ENCODE results near the gene SFXN5.

GRCh38 chr2:73053316-73054114 lies 18.0 kb downstream of the SFXN5 start:
- no peak for TF ChIP-seq TCF12 (IDR thresholded peaks at IDR 0.05; ENCODE audit: low read depth)
- no peak for TF ChIP-seq FOXM1 (IDR thresholded peaks at IDR 0.05; ENCODE audit: borderline replicate concordance, low read depth)
- no peak for TF ChIP-seq ZBTB7A (IDR thresholded peaks at IDR 0.05; ENCODE audit: low read depth)
